Urothelium cell line (cell line): ENCODE results near the gene CHRNA1.
A peak's percentile ranks its signal among the peaks of the same experiment; 100 is the strongest.
"Not testable (repeated sequence)": the region's sequence is repeated elsewhere in the genome, so short reads cannot be mapped to it uniquely, and the experiment has no call there.

Experiments used
- DNase-seq: peaks from one replicate; pipeline ENCODE4 v3.0.0; 2011; ENCODE audit warnings: low spot score, mixed read lengths
- FAIRE-seq: peaks from 2 replicates; lab custom pipeline; 2011; peaks lifted over from hg19 to GRCh38; lab: Jason Lieb, UNC

The CHRNA1 gene

GRCh38 chr2:174718591-174718990, 45.7 kb downstream of the CHRNA1 start:
- no peak for FAIRE-seq
- DNase-seq: no peak

GRCh38 chr2:174717916-174718315, 46.4 kb downstream of the CHRNA1 start:
- DNase-seq (no peak), FAIRE-seq (no peak)

GRCh38 chr2:174717273-174717672, 47.0 kb downstream of the CHRNA1 start:
- DNase-seq (no peak), FAIRE-seq (no peak)

- no peak for FAIRE-seq
- DNase-seq: no peak
These were observed 47.5 kb downstream of the CHRNA1 start for GRCh38 chr2:174716785-174717184.

- no peak for FAIRE-seq
- DNase-seq: no peak
These were observed 50.6 kb downstream of the CHRNA1 start for GRCh38 chr2:174713686-174714085.

- FAIRE-seq: no peak
- DNase-seq: no peak
These were observed 53.1 kb downstream of the CHRNA1 start for GRCh38 chr2:174711206-174711605.

GRCh38 chr2:174709416-174710004, 54.8 kb downstream of the CHRNA1 start:
- DNase-seq, FAIRE-seq: not testable (repeated sequence)

- no peak for FAIRE-seq
These were observed 55.6 kb downstream of the CHRNA1 start for GRCh38 chr2:174708713-174709112.

GRCh38 chr2:174705321-174705720, 59.0 kb downstream of the CHRNA1 start:
- FAIRE-seq: no peak
- no peak for DNase-seq

More at GRCh38 chr2:174708713-174709112, 55.6 kb downstream of the CHRNA1 start:
- no peak for DNase-seq

GRCh38 chr2:174704642-174705041, 59.6 kb downstream of the CHRNA1 start:
- no peak for FAIRE-seq
- DNase-seq: no peak

GRCh38 chr2:174704061-174704460, 60.2 kb downstream of the CHRNA1 start:
- no peak for DNase-seq
- FAIRE-seq: no peak

- FAIRE-seq (peak; percentile 32), DNase-seq (no peak)
These were observed 60.8 kb downstream of the CHRNA1 start for GRCh38 chr2:174703430-174703829.

GRCh38 chr2:174702541-174702940, 61.7 kb downstream of the CHRNA1 start:
- DNase-seq (no peak), FAIRE-seq (no peak)

GRCh38 chr2:174699993-174700766, 64.1 kb downstream of the CHRNA1 start:
- no peak for FAIRE-seq
- DNase-seq: peak; percentile 56
